Right atrium auricular region (tissue), 2 donors: ENCODE data around the gene RRAS2. TPM values are rescaled to one million over a fixed set of nuclear protein-coding genes. Genes with fewer than 3 reads are reported as not detected.

Experiments
- DNase-seq: peaks from one replicate; pipeline ENCODE4 v3.0.0-alpha.2; 2019; ENCODE audit warnings: low spot score
- H3K27ac ChIP-seq, 2 donors: fragments of 200-600 bp; sonication (generic); 1 replicate in 1 of 2; 2 replicates in 1 of 2; pipeline ENCODE4 v1.5.1; 2016 to 2019
- H3K27me3 ChIP-seq, 2 donors: fragments of 200-600 bp; sonication (generic); one replicate each; pipeline versions ENCODE4 v1.5.1 to v1.6.0; 2017 to 2019
- H3K36me3 ChIP-seq: fragments of 200-600 bp; sonication (generic); one replicate; pipeline ENCODE4 v1.5.1; 2016
- H3K4me1 ChIP-seq, 2 donors: fragments of 200-600 bp; sonication (generic); one replicate each; pipeline versions ENCODE4 v1.5.1 to v1.6.0; 2017 to 2019
- H3K4me3 ChIP-seq, 2 donors: fragments of 200-600 bp; sonication (generic); 1 replicate in 1 of 2; 2 replicates in 1 of 2; pipeline ENCODE4 v1.5.1; 2017 to 2019; ENCODE audit warnings: mild to moderate bottlenecking in 1 of 2, moderate library complexity in 1 of 2
- H3K9me3 ChIP-seq, 2 donors: fragments of 200-600 bp; sonication (generic); one replicate each; pipeline ENCODE4 v1.5.1; 2019
- total RNA-seq, 2 donors: library from RNA; depleted of rRNA; stranded (reverse); fragments of >200 nt; gene quantifications; one replicate each; pipeline ENCODE4 v1.1.0, GENCODE V29; 2016
- TF ChIP-seq, protein P1 (sequence below), 2 donors: fragments of 200-600 bp; sonication (generic); IDR thresholded peaks; one replicate each; pipeline ENCODE4 v1.5.1; 2019; ENCODE audit warnings: antibody characterized with exemption in 2 of 2

The RRAS2 gene
- total RNA-seq, 2 donors from 2014 or later: 39.3 to 65.2 TPM

DNA sequence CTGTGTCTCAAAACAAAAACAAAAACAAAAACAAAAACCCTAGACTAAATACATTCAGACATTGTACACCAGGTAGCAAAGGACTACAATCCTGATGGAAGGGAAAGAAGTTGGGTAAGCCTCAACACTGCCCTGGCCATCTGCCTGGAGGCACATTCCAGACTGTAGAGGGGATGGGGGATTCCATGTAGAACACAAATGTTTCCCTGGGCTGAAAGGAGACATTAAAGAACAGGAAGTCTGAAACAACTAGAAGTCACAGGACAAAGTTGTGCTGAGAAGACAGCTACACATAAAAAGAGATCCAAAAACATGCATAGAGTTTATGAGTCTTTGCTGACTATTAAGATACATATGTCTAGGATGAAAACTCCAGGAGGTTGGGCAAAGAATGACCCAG is 83.9 kb downstream of the RRAS2 start:
- no peak overlapping the region for H3K27ac ChIP-seq
- DNase-seq: no peak

DNA sequence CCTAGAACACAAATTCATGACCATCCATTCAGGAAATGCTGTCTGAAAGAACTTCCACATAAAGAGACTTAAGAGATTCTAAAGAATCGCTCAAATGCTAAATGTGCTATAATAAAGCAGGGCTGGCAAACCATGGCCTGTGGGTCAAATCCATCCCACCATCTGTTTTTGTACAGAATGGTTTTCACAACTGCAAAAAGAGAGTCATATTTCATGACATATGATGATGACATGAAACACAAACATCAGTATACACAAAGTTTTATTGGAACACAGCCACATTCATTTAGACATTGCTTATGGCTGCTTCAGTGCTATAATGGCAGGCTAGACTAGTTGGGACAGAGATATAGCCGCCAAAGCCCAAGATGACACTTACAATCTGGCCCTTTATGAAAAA is 85.1 kb downstream of the RRAS2 start:
- peaks cover 4% of the 10 kb centered on the region for H3K36me3 ChIP-seq
- TF ChIP-seq, protein P1, sequence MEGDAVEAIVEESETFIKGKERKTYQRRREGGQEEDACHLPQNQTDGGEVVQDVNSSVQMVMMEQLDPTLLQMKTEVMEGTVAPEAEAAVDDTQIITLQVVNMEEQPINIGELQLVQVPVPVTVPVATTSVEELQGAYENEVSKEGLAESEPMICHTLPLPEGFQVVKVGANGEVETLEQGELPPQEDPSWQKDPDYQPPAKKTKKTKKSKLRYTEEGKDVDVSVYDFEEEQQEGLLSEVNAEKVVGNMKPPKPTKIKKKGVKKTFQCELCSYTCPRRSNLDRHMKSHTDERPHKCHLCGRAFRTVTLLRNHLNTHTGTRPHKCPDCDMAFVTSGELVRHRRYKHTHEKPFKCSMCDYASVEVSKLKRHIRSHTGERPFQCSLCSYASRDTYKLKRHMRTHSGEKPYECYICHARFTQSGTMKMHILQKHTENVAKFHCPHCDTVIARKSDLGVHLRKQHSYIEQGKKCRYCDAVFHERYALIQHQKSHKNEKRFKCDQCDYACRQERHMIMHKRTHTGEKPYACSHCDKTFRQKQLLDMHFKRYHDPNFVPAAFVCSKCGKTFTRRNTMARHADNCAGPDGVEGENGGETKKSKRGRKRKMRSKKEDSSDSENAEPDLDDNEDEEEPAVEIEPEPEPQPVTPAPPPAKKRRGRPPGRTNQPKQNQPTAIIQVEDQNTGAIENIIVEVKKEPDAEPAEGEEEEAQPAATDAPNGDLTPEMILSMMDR (IDR thresholded peaks at IDR 0.05): no peak
- H3K27me3 ChIP-seq: no peaks in the 10 kb centered on the region
- no peak overlapping the region for H3K4me3 ChIP-seq
- DNase-seq: no peak
- no peaks in the 10 kb centered on the region for H3K9me3 ChIP-seq
- H3K27ac ChIP-seq: no peak overlapping the region
- no peaks in the 10 kb centered on the region for H3K4me1 ChIP-seq

More for the DNA sequence above, 83.9 kb downstream of the RRAS2 start:
- H3K4me3 ChIP-seq: no peak overlapping the region
- TF ChIP-seq, protein P1 (IDR thresholded peaks at IDR 0.05): no peak
- no peaks in the 10 kb centered on the region for H3K27me3 ChIP-seq
- H3K9me3 ChIP-seq: no peaks in the 10 kb centered on the region
- H3K36me3 ChIP-seq: peaks cover 4% of the 10 kb centered on the region
- no peaks in the 10 kb centered on the region for H3K4me1 ChIP-seq

DNA sequence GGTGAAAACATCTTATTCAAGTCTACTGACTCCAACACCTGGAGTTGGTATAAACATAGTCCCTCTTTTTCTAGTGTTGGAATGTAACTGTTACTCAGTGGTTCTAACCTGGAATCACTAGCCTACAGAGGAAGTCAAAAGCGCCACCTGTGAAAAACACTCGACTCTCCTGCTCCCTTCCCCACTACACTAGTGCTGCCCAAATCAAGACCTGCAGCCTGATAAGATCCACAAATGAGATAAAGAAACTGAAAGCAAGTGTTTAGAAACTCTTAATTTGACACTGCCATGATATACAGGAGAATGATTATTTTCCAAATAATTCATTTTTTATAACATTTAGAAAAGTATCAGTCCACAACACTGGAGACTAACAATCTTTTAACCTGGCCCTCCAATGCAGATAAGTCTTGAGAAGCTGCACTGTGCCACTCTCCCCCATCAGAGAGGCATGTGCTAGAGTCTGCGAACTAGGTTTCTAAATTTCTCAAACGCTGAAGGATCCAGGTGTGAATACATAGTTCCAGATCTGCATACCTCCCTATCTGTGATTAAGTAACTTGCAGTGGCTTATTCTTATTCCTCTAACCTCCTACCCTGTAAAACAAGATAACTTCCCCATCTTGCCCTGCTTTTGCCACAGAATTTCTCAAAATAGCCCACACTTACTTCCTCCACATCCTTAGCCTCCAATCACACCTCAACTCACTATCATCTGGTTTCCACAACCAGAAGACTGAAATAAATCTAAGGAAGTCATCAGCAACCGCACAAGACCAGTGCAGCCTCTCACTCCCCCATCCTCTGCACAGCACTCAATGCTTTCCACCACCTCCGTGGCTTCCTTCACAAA is 88.1 kb downstream of the RRAS2 start:
- no peaks in the 10 kb centered on the region for H3K9me3 ChIP-seq
- TF ChIP-seq, protein P1 (IDR thresholded peaks at IDR 0.05): no peak

DNA sequence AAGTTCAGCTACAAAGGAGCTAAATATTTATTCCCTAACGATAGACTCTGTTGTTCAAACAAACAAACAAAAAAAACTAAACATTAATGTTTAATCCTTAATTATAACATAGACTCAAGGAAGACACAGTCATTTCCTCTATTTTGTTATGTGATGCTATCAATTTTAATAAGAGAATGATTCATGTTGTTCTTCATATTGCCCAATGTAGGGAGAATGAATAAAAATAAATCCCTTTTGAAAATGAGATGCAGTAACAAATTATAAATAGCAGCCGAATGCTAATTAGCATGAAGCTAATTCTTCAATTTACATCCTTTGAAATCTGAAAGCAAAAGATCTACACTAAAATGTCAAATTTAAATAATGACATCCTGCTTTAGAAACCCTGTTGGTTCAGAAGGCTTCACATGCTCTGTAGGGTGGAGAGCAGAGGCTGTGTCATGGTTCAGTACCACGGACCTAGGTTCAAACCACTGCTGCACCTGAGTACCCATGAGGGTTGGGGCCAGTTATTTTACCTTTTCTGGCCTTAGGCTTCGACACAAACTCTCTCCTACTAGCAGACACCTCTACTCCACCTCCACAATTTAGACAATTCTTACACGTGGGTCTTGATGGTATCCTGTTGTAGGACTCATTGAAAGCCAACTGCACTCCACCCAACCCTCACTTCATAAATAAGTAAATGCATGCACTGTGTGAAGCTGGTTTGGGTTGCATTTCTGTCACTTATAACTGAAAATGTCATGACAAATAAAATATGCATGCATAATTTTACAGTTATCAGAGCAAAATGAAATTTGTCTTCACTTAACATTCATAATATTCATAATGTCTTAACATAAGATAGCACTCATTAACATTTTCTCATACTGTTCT is 89.0 kb downstream of the RRAS2 start:
- no peak for DNase-seq
- no peak overlapping the region for H3K27ac ChIP-seq
- peaks cover 8% of the 10 kb centered on the region for H3K36me3 ChIP-seq
- no peak overlapping the region for H3K4me3 ChIP-seq
- no peaks in the 10 kb centered on the region for H3K4me1 ChIP-seq
- H3K27me3 ChIP-seq: no peaks in the 10 kb centered on the region
- TF ChIP-seq, protein P1 (IDR thresholded peaks at IDR 0.05): no peak
- H3K9me3 ChIP-seq: no peaks in the 10 kb centered on the region

More for the DNA sequence above, 88.1 kb downstream of the RRAS2 start:
- H3K4me1 ChIP-seq: no peaks in the 10 kb centered on the region
- DNase-seq: no peak
- H3K27me3 ChIP-seq: no peaks in the 10 kb centered on the region
- no peak overlapping the region for H3K27ac ChIP-seq
- H3K4me3 ChIP-seq: no peak overlapping the region
- peaks cover 5% of the 10 kb centered on the region for H3K36me3 ChIP-seq

DNA sequence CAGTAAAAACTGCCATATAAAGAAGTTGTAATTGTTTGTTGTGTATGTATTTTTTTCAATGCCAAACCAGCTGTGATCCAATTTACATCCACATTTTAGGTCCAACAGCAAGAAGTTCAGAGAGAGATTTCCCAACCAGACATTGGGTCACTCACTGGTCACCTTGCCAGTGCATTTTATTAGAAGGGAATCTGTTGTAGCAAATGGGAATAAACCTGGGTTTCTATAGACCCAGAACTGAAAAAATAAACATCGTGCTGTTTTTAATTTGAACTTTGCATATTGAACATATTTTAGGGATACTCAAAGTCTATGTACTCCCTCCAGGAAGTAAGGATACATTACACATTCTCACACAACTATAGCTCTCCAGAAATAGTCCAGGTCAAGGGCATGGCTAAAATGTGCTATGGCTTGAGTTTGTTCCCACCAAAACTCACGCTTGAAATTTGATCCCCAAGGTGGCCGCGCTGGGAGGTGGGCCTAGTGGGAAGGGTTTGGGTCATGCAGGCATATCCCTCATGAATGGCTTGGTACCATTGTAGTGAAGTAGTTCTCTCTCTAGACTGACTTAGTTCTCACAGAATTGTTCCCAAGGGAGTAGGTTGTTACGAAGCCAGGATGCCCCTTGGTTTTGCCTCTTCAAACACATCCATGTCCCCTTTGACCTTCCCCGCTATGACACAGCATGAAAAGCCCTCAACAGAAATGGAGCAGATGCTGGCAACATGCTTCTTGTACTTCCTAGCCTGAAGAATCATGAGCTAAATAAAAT is 90.9 kb downstream of the RRAS2 start:
- no peak overlapping the region for H3K4me3 ChIP-seq
- no peak overlapping the region for H3K27ac ChIP-seq
- H3K4me1 ChIP-seq: no peaks in the 10 kb centered on the region
- TF ChIP-seq, protein P1 (IDR thresholded peaks at IDR 0.05): no peak
- no peaks in the 10 kb centered on the region for H3K9me3 ChIP-seq
- DNase-seq: no peak
- H3K27me3 ChIP-seq: no peaks in the 10 kb centered on the region
- peaks cover 7% of the 10 kb centered on the region for H3K36me3 ChIP-seq
